GM12891 (cell line): ENCODE measurements around the gene AGMO.

Experiments used
- POLR2A ChIP-seq: IDR thresholded peaks from 2 replicates; pipeline ENCODE4 v1.6.1; 2011; ENCODE audit warnings: low read depth, low read length, control low read depth
- TAF1 ChIP-seq: IDR thresholded peaks from 2 replicates; pipeline ENCODE4 v1.6.1; 2011; ENCODE audit warnings: low read depth, low read length, control low read depth

GRCh38 chr7:15158141-15158810 lies 403.5 kb downstream of the AGMO start:
- TF ChIP-seq TAF1 = no peak
- no peak for TF ChIP-seq POLR2A
